Ecto neural progenitor cell (in vitro differentiated cells): ENCODE results near the gene ATG7.

Experiments
- DNase-seq: peaks from one replicate; pipeline ENCODE4 v3.0.0-alpha.2; 2018; ENCODE audit warnings: low spot score

The ATG7 gene

DNA sequence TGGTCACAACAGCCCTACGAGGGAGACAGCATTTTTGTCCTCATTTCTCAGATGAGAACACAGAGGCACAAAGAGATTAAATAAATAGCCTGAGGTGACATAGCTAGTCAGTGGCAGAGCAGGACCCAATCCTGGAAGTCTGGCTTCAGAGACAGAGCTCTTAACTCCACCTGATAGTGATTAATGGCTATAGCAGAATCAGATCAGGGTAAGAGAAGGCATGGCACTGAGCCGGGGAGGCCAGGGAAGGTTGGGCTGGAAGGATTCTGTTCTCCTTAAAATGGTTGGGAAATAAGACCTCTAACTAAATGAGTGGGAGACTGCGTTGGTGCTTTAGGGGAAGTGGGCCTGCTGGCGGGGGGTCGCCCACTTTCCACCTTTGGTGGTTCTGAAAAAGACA is 267.0 kb downstream of the ATG7 start:
- DNase-seq = no peak

DNA sequence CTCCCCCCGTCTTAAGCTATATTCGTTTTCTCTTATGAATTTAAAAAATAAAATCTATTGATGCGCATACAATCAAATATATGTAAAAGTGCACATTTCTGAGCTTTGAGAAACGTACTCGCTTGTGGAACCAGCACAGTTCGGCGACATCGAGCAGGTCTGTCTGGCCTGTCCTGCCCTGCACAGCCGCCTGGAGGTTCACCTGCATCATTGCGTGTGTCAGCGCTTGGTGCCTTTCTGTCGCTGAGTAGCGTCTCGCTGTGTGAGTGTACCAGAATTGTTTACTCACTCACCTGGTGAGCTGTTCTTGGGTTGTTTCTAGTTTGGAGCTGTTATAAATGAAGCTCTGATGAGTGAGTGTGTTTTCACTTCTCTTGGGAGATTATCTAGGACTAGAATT is 267.5 kb downstream of the ATG7 start:
- peak; percentile 43 for DNase-seq

DNA sequence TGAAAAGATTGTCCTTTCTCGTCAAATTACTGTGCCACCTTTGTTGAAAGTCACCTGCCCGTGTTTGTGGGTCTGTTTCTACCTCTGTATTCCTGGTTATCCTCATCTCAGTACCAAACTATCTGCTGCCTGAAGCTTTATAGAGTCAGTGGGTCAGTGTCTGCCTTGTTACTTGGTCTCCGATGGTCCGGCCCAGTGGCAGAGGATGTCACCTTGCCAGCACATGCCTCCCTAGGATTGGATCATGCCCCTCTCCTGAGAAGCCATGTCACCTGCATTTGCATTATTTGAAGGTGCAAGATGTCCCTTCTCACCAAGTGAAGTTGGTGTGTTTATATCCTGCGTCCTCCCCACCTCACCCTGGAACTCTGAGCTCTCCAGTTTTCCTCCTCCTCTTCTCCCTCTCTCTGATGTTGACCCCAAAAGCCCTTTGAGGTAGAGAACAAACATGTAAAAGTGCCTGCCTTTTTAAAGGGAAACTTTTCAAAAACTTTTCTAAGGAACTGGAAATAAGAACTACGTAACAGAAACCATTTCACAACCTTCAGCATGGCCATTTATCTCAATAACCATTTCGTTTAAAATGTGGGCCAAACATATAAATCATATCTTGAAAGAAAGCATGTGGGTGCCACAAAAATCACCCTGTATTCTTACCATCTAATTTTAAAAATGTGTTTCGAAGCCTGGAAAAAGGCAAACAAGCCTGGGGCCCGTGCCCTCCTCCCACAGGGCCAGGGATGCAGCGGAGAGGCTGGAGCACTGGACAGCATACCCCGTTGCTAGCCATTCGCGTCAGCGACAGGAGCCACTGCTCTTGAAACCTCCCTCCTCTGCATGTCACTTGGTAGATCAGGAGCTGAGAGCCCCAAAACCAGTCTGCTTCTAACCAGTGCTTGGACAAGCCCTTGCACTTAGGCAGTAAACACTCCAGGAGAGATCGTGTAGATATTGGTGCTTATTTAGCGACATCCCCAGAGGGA is 269.4 kb downstream of the ATG7 start:
- DNase-seq = no peak

DNA sequence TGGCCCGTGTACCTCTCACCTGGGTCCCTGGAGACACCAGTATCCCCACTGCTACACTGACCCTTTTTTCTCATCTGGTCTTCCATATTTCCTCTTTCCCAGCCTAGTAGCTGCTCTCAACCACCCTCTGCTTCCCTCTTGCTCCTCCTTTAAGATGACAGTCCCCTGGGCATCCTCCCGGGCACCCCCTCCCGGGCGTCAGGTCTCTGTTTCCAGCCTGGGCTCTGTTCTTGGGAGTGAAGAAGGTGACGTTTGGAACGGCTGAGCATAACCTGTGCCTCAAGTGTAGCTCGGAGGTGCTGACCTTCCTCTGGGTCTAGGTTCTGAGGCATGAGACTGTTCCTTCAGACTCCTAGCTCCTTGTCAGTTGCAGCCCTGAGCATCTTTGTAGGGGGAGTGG is 270.4 kb downstream of the ATG7 start:
- no peak for DNase-seq

DNA sequence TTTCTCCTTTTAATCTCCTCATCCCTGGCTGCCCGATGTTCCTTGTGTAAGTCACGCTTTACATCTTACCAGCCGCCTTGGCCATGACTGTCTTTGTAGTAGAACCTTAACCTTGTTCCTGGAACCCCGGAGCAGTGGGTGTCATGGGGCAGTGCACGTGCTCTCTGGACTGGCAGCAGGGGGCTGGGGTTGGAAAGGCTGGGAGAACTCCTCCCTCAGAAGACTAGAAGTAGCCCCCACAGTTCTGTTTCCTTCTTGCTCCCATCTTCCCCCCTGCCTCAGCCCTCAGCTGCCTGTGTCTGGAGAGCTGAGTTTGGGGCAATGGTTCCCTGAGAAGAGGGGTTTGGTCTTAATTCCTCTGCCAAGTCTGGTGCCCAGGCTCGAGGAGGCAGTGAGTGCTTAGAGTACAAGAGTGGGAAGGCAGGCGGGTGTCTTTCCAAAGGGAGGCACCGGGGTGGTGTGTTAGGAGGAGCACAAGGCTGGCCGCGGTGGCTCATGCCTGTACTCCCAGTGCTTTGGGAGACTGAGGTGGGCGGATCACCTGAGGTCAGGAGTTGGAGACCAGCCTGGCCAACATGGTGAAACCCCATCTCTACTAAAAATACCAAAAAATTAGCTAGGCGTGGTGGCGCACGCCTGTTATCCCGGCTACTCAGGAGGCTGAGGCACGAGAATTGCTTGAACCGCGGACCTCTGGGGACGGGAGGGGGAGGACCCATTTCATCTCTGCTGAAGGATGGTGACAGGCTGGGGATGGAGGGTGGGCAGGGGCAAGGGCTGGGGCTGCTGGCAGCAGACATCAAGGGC is 271.1 kb downstream of the ATG7 start:
- DNase-seq = no peak

DNA sequence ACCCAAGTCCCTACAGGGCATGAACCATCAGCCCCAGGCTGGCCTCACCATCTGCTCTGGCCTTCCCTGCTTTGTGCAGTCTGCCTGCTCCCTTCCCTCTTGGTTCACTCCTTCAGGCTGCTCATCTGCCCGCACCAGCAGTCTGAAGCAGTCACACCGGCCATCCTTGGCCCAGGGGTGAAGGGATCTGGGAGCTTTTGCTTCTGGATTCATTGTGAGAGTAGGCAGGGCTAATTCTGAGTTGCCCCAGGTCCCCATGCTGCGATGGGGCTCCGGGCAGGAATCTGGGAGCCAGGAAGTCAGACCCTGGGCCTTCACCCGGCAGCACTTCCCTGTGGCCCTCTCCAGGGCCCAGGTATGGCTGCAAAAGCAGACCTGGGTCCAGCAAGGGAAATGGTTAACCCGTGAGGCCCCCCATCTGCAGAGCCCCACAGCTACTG is 271.8 kb downstream of the ATG7 start:
- no peak for DNase-seq

DNA sequence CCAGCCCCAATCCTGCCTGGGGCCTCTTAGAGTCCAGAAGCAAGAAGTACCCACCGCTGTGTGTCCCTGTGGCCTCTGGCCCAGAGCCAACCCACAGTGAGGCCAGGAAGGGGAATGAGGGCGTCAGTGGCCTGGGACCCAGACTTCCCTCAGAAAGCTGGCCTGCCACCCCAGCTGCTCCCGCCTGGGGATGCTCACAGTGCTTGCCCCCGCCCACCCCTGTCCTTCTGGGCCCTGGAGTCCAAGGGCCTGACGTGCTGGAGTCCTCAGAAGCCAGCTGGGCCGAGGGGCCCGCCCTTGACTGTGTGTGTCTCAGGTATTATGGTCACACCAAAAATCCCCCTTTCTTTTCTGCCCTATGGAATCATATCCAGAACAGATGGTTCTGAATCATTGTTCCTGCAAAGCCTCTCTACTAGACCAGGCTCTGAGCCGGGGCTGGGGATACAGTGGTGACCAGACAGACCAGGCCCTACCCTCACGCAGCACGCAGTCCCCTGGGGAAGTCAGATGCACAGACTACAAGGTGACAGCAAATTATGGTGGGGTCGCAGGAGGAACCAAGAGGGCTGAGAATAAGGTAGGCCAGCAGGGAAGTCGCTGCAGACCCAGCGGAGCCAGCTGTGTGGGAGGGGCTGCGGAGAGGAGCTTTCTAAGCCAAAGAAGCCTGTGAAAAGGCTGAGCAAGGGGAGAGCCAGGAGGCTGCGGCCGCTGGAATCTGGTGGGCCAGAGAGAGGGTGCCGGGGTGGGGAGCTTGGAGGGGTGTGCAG is 272.4 kb downstream of the ATG7 start:
- DNase-seq = no peak

DNA sequence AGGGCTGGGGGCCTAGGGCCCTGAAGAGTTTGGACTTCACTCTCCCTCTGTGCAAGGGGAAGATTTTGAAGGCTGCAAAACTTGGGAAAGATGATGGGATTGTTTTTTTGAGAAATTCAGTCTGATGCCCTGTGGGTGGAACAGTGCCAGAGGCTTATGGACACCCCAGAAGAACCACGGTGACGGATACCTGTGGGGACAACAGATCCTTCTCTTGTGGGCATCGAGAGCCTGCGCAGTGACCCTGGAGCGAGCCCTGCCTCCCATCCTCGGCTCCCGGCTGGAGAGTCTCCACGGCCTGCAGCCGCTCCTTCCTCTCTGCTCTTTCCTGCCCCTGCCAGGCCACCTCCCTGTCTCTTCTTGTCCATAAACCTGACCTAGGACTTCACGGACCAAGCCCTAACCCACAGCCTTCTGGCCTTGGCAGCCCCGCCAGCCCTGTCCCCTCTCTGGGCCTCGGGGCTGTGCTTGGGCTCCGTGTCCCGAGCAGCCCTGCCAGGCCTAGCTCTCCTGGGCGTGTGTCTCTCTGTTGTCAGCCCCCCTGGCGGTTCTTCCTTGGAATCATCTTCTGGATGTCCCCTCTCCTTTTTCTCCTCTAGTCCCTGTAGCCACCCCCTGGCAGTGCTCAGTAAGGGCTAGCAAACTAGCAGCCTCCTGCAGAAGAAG is 273.1 kb downstream of the ATG7 start:
- DNase-seq = no peak

DNA sequence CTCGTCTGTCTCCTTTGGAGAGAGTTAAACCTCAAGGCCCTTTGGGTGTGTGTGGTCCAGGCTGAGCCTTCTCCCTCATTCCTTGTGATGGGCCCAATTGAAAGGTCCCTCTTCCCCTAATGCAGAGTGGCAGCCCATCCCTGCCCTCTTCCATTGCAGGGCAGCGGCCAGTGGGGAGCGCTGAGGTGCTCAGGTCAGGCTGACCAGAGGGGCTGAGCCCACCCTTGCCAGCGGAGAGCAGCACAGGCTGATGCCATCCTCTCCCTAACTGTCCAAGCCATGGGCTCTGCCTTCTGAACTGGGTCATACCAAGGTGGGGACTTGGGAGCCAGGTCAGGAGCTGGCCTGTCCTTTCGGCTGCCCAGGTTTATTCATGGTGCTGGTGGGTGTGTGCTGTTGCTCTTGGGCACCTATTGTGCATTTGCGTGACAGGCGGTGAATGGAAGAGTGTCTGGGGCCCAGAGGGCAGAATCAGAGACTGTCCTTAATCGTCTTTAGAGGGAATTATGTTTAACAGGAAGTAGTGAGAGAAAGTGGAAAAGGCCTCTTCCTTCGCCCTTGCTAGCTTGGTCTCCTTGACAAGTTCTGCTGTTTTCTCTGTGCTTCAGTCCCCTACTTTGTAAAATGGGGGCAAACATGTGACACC is 274.6 kb downstream of the ATG7 start:
- DNase-seq = no peak

DNA sequence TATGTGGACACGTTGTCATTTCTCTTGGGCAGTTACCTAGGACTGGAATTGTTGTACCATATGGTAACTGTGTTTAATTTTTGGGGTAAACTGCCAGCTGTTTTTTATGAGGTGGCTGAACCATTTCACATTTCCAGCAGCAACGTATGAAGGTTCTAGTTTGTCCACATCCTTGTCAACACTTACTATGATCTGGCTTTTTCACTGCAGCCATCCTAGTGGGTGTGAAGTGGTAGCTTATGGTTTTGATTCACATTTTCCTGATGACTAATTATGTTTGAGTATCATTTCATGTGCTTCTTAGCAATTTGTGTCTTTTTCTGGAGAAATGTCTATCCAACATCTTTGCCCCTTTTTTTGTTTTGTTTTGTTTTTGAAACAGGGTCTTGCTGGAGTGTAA is 275.3 kb downstream of the ATG7 start:
- no peak for DNase-seq

DNA sequence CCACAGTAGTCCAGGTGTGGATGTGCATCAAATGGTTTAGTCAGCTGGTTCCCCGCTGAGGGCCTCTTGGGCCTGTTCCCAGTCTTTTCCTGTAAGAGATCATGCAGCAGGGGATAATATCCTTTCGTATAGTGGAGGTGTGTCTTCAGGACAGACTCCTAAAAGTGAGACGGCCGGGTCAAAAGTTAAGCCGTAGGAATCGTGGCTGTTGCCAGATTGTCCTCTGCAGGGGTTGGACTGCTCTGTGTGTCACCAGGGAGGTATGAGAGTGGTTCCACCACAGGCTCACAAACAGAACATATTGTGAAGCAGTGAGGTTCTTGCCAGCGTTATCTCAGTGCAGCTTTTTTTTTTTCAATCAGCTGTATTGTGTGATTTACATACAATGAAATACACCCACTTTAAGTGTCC is 276.5 kb downstream of the ATG7 start:
- DNase-seq = no peak

DNA sequence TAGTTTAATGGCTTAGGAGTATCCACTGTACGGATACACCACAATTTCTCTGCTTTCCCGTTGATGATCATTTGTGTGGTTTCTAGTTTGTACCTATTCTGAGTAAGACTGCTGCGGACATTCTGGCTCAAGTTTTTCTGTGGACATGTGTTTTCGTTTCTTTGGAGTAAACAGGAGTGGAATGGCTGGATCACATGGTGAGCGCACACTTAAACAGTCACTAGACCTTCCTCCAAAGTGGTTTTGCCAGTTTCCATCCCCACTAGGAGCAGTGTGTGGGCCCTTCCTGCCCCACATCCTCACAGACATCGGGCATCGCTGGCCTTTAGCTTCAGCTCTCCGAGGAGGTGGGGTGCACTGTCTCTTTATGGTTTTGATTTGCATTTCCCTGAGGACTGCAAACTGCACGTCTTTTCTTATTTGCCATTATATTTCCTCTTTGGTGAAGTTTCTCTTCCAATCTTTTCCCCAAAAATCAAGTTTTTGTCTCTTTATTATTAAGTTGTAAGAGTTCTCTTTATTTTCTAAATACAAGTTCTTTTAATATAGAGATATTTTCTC is 277.5 kb downstream of the ATG7 start:
- DNase-seq = no peak

DNA sequence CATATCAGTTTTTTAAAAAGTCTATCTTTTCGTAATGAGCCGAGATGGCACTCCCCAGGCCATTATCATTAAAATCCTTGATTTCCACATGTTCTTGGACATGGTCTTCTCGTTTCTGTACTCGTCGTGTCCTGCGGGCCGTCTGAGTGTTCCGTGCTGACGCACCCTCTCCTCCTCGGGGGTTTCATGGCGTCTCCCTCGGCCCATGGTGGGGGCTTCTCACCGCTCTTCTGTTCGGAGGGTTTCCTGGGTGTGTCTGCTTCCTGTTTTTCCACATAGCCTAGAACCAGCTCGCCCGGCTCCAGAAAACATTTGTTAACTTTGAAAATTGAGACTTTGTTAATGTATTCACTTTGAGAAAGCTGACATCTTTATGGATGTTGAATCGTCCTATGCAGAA is 278.8 kb downstream of the ATG7 start:
- no peak for DNase-seq

DNA sequence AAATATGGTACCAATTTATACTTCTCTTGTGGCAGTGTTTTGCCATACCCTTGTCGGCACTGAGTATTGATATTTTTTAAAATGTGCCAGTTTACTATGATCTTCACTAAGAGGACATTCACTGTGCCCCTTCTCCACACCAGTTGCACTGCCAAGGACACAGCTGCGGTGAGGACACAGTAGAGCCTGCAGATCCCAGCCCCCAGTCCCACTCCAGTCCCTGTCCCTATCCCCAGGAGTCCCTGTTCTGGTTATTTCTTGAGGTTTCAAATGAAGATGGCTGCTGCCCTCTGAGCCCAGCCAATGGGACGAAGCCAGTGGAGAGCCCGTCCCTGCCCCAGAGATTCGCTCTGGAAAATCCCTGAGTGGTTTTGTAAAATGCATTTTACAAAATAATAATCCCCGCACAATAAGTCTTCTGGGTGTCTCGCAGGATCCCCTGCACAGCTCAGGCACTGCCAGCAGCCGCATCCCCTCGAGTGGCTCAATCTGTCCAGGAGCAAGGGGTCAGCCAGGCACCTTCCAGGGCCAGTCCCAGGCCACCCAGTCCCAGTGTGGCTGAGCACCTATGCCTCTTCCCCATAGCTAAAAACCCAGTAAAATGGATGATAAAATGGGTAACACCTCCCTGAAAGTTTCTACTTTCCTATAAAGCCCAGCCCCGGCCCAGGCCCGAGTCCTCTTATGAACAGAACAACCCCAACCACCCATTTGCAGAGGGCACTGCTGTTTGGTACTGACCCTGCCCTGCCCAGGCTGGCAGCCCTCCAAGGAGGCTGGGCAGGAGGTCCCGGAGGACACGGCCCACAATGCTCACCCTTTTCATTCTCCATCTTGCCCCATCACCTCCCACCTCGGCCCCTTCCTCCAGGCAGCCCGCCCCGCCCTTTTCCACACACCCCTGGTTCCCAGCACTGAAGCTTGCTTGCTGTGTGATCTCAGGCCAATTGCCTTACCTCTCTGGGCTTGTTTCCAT is 280.4 kb downstream of the ATG7 start:
- DNase-seq = no peak

DNA sequence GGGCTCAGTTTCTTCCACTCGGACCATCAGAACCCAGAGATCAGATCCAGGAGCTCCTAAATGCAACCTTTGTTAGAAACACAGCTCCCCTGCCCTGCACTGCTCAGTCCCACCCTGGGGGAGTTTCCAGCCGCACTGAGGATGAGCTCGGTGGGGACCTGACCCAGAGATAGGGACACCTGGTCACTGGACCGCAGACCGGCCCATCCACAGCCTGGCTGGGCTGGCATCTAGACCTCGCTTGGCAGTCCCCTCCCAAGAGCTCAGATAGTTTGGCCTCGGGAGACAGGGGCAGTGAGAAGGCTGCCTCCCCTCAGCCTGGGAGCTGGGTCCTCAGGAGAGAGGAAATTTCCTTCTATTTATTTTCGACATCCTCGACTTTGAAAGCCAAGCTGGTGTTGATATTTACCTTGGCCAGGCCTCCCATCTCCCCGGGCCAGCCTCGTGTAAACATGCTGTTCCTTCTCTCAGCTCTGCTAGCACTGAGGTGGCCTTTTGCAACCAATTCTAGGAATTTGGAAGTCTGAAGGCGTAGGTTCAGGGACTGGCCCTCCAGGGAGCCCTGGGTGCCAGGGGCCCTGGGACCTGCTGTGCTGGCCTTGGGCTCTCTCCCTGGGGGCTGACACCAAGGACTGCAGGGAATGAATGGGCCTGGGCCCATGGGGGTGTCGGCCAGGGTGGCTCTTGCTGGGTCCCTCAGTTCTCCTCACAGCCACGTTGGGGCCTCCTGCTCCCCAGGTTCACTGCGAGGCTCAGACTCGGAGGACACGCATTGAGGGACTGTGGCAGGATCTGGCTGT is 281.4 kb downstream of the ATG7 start:
- no peak for DNase-seq

DNA sequence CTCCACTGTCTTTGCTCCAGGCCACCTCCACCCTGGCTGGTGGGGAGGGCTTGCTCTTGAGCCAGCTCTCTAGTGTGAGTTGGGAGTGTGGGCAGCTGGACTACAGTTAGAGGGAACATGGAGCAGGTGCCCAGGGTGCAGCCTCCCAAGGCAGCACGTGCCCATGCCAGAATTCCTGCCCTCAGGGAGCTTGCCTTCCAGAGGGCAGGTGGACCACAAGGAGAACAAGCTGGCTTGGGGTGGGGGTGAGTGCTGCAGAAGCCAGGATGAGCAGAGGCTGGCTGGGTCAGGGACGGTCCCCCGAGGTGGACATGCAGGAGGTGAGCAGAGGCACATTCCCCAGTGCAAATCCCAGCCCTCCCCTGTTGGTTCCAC is 282.0 kb downstream of the ATG7 start:
- no peak for DNase-seq

DNA sequence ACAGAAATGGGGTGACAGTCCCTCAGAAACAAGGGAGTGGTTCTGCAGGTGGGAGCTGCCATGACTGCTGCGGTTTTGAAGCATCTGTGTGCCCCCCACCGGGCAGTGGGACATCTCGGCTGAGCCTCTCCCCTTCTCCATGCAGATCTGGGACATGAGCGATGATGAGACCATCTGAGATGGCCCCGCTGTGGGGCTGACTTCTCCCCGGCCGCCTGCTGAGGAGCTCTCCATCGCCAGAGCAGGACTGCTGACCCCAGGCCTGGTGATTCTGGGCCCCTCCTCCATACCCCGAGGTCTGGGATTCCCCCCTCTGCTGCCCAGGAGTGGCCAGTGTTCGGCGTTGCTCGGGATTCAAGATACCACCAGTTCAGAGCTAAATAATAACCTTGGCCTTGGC is 282.5 kb downstream of the ATG7 start:
- DNase-seq = no peak

DNA sequence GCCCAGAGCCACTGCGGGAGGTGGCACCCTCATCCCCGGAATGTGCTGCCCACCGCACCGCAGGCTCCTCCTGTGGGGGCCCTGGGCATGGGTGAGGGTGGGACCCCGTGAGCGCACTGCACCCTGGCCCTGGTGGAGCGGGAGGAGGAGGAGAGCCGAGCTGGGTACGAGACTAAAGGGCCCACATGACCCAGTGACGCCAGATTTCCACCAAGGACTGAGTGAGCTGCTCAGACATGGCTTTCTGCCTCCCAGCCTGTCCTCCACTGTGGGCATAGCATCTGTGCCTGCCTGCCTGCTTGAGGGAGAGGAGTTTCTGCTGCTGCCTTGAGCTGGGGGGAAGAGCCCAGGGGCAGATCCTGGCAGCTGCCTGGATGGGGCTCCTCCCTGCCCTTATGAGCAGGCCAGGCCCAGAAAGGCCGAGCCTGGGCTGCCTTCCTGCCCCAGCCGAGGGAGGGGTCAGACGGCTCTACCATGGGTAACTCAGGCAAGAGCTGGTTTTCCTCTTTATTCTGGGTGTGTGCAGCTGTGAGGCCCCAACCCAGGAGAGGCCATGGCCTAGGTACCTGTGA is 283.1 kb downstream of the ATG7 start:
- no peak for DNase-seq
